Fibroblast of lung (primary cell): ENCODE measurements around the gene IGFBPL1. TPM values are rescaled to one million over a fixed set of nuclear protein-coding genes. Genes with fewer than 3 reads are reported as not detected.
A peak's percentile ranks its signal among the peaks of the same experiment; 100 is the strongest.
"Not testable (repeated sequence)": the region's sequence is repeated elsewhere in the genome, so short reads cannot be mapped to it uniquely, and the experiment has no call there.

ENCODE experiments used
- DNase-seq, 2 donors: peaks; one replicate each; pipeline versions ENCODE4 v3.0.0 to v3.0.0-alpha.2; 2010; ENCODE audit warnings: low read depth in 2 of 2
- H2AFZ ChIP-seq: 2 replicates; pipeline ENCODE4 v1.5.1; 2012; ENCODE audit warnings: low read length, control low read depth, inconsistent platforms
- H3K27ac ChIP-seq: 2 replicates; pipeline ENCODE4 v1.5.1; 2011; ENCODE audit warnings: low read length, control low read depth; ENCODE audit not compliant: insufficient read depth
- H3K27me3 ChIP-seq: 2 replicates; pipeline ENCODE4 v1.5.1; 2011; ENCODE audit warnings: mild to moderate bottlenecking, low read length; ENCODE audit not compliant: control insufficient read depth, insufficient read depth
- H3K36me3 ChIP-seq: 2 replicates; pipeline ENCODE4 v1.5.1; 2011; ENCODE audit warnings: low read length; ENCODE audit not compliant: control insufficient read depth, insufficient read depth
- H3K4me1 ChIP-seq: 2 replicates; pipeline ENCODE4 v1.5.1; 2011; ENCODE audit warnings: low read length; ENCODE audit not compliant: control insufficient read depth, insufficient read depth; ENCODE audit errors: extremely low read depth
- H3K4me2 ChIP-seq: 2 replicates; pipeline ENCODE4 v1.5.1; 2011; ENCODE audit warnings: low read length, control low read depth; ENCODE audit not compliant: insufficient read depth; ENCODE audit errors: extremely low read depth
- H3K4me3 ChIP-seq, 4 experiments: fragments of 200-600 bp in 1 of 4; sonication (generic) in 1 of 4; replicated peaks in 1 of 4; 2 replicates each; pipeline ENCODE4 v1.5.1; 2011 to 2016; ENCODE audit warnings: low read length in 4 of 4, low read depth in 3 of 4, mild to moderate bottlenecking in 3 of 4, control low read depth in 2 of 4, inconsistent platforms in 1 of 4, mixed read lengths in 1 of 4; ENCODE audit not compliant: insufficient read depth in 1 of 4; ENCODE audit errors: control extremely low read depth in 1 of 4
- H3K79me2 ChIP-seq: 2 replicates; pipeline ENCODE4 v1.5.1; 2012; ENCODE audit warnings: mild to moderate bottlenecking, low read length, inconsistent platforms; ENCODE audit not compliant: control insufficient read depth, insufficient read depth
- H3K9ac ChIP-seq: 2 replicates; pipeline ENCODE4 v1.5.1; 2011; ENCODE audit warnings: mild to moderate bottlenecking, low read length, control low read depth; ENCODE audit not compliant: insufficient read depth
- H3K9me3 ChIP-seq: 2 replicates; pipeline ENCODE4 v1.5.1; 2012; ENCODE audit warnings: low read depth, low read length; ENCODE audit not compliant: control insufficient read depth, insufficient read depth
- H4K20me1 ChIP-seq: 2 replicates; pipeline ENCODE4 v1.5.1; 2011; ENCODE audit warnings: low read length; ENCODE audit not compliant: control insufficient read depth, insufficient read depth; ENCODE audit errors: extremely low read depth
- CTCF ChIP-seq, 2 donors: IDR thresholded peaks in 1 of 2; conservative IDR thresholded peaks in 1 of 2; 1 replicate in 1 of 2; 2 replicates in 1 of 2; pipeline ENCODE4 v1.5.1; 2011 to 2012; ENCODE audit warnings: low read length in 2 of 2, control low read depth in 1 of 2, inconsistent platforms in 1 of 2, low read depth in 1 of 2, mild to moderate bottlenecking in 1 of 2
- EZH2 ChIP-seq: IDR thresholded peaks from 2 replicates; pipeline ENCODE4 v1.5.1; 2012; ENCODE audit warnings: low read length, control low read depth, mild to moderate bottlenecking; ENCODE audit errors: missing control alignments
- polyA minus RNA-seq: library from RNA; depleted of rRNA, polyadenylated mRNA; stranded (reverse); fragments of >200 nt; gene quantifications from 2 replicates; pipeline ENCODE4 v1.2.3, GENCODE V29; 2011; ENCODE audit warnings: low replicate concordance
- polyA plus RNA-seq, 2 donors: library from polyadenylated mRNA; depleted of rRNA in 1 of 2; stranded (reverse) in 1 of 2; unstranded in 1 of 2; fragments of >200 nt; gene quantifications; 2 replicates each; pipeline ENCODE4 v1.2.1, GENCODE V29; 2011 to 2012; ENCODE audit warnings: missing spikeins in 1 of 2
- total RNA-seq: library from RNA; depleted of rRNA; stranded (reverse); fragments of >200 nt; gene quantifications from 2 replicates; pipeline ENCODE4 v1.2.1, GENCODE V29; 2014

IGFBPL1 gene
- not detected in 2 replicates for total RNA-seq
- polyA plus RNA-seq = not detected in 2 replicates
- not detected in 2 replicates for polyA plus RNA-seq (2012)
- polyA minus RNA-seq = not detected in 2 replicates

- H3K27ac ChIP-seq = no peak within 1 kb of the TSS
- H3K4me3 ChIP-seq = no peak within 1 kb of the TSS
- no peaks in the 10 kb centered on the region for H3K36me3 ChIP-seq
- TF ChIP-seq EZH2 (no peak), CTCF (conservative IDR thresholded peaks at IDR 0.05 in 1 of 2, IDR thresholded peaks at IDR 0.05 in 1 of 2; ENCODE audit: low read depth in 1 of 2, low read length in 2 of 2) (no peak)
- no peaks in the 10 kb centered on the region for H4K20me1 ChIP-seq
- no peak within 1 kb of the TSS for H2AFZ ChIP-seq
- H3K4me1 ChIP-seq = no peaks in the 10 kb centered on the region
- peak within 1 kb of the TSS; percentile 21 for H3K4me2 ChIP-seq
- no peaks in the 10 kb centered on the region for H3K9me3 ChIP-seq
- H3K27me3 ChIP-seq = peaks cover 27% of the 10 kb centered on the region
- H3K79me2 ChIP-seq = no peaks in the 10 kb centered on the region
- no peak within 1 kb of the TSS for H3K9ac ChIP-seq
- peak in 1 of 2 donors; percentile 35 for DNase-seq
Measured at GRCh38 chr9:38423973-38424843, at the start of gene IGFBPL1. Gene IGFBPL1 (minus strand): TSS chr9:38424454. CDS start chr9:38424424, 30 bp downstream.

GRCh38 chr9:38472583-38473249 lies 48.5 kb upstream of the IGFBPL1 start:
- not testable (repeated sequence) for H3K4me2 ChIP-seq, H3K4me3 ChIP-seq, H3K79me2 ChIP-seq, H3K27me3 ChIP-seq, H2AFZ ChIP-seq, H3K36me3 ChIP-seq, H3K27ac ChIP-seq, DNase-seq, H3K9ac ChIP-seq, H3K4me1 ChIP-seq, H3K9me3 ChIP-seq, H4K20me1 ChIP-seq

GRCh38 chr9:38467404-38467803 lies 43.1 kb upstream of the IGFBPL1 start:
- no peak overlapping the region for H3K4me3 ChIP-seq
- no peak for TF ChIP-seq EZH2
- TF ChIP-seq CTCF (conservative IDR thresholded peaks at IDR 0.05 in 1 of 2, IDR thresholded peaks at IDR 0.05 in 1 of 2; ENCODE audit: low read depth in 1 of 2, low read length in 2 of 2) = no peak
- H4K20me1 ChIP-seq = no peaks in the 10 kb centered on the region
- no peak for DNase-seq
- H3K79me2 ChIP-seq = no peaks in the 10 kb centered on the region
- no peak overlapping the region for H3K4me2 ChIP-seq
- no peaks in the 10 kb centered on the region for H3K27me3 ChIP-seq
- H3K36me3 ChIP-seq = no peaks in the 10 kb centered on the region
- H3K27ac ChIP-seq = no peak overlapping the region
- H3K4me1 ChIP-seq = no peaks in the 10 kb centered on the region
- no peak overlapping the region for H3K9ac ChIP-seq
- no peak overlapping the region for H2AFZ ChIP-seq
- no peaks in the 10 kb centered on the region for H3K9me3 ChIP-seq
